Heart right ventricle (tissue), 16 donors: ENCODE measurements around the gene PAN3. TPM values are rescaled to one million over a fixed set of nuclear protein-coding genes. Genes with fewer than 3 reads are reported as not detected.
A peak's percentile ranks its signal among the peaks of the same experiment; 100 is the strongest.

Source experiments
- ATAC-seq, 8 donors: fragments of 200-7000 bp; cut with Tn5 transposase; one replicate each; pipeline ENCODE4 v1.9.1; 2020; ENCODE audit warnings: mild to moderate bottlenecking in 8 of 8, moderate library complexity in 8 of 8, moderate number of reproducible peaks in 1 of 8
- DNase-seq, 2 donors: peaks; one replicate each; pipeline ENCODE4 v3.0.0-alpha.2; 2020
- H3K27ac ChIP-seq, 10 donors: fragments of 200-600 bp; sonication (generic) in 2 of 10; one replicate each; pipeline versions ENCODE4 v1.5.0 to v1.8.0; 2020 to 2022; ENCODE audit warnings: mild to moderate bottlenecking in 3 of 10
- H3K27me3 ChIP-seq, 7 donors: fragments of 200-600 bp; one replicate each; pipeline ENCODE4 v1.8.0; 2021 to 2022; ENCODE audit warnings: mild to moderate bottlenecking in 2 of 7
- H3K36me3 ChIP-seq, 9 donors: fragments of 200-600 bp; sonication (generic) in 1 of 9; one replicate each; pipeline versions ENCODE4 v1.5.0 to v1.8.0; 2020 to 2022; ENCODE audit warnings: mild to moderate bottlenecking in 2 of 9
- H3K4me1 ChIP-seq, 9 donors: fragments of 200-600 bp; sonication (generic) in 1 of 9; one replicate each; pipeline versions ENCODE4 v1.5.0 to v1.8.0; 2020 to 2022; ENCODE audit warnings: mild to moderate bottlenecking in 4 of 9
- H3K4me3 ChIP-seq, 10 donors: fragments of 200-600 bp; sonication (generic) in 2 of 10; one replicate each; pipeline versions ENCODE4 v1.5.0 to v1.8.0; 2020 to 2022; ENCODE audit warnings: mild to moderate bottlenecking in 7 of 10, moderate library complexity in 2 of 10
- H3K9me3 ChIP-seq, 11 donors: fragments of 200-600 bp in 10 of 11; sonication (generic) in 2 of 11; one replicate each; pipeline versions ENCODE4 v1.5.0 to v1.8.0; 2013 to 2022; ENCODE audit warnings: mild to moderate bottlenecking in 2 of 11, control low read depth in 1 of 11, moderate library complexity in 1 of 11
- WGBS, 2 donors: extraction: QIAGEN DNeasy Blood & Tissue Kit; methylation state at CpG; one replicate each; pipeline ENCODE4 v1.1.7; 2013; ENCODE audit warnings: inconsistent platforms in 1 of 2; 5-methylcytosine and 5-hydroxymethylcytosine counted together
- intact Hi-C, 10 donors: fragments of 100-400 bp; cut with DNase I; formaldehyde crosslinking; loops; one replicate each; pipeline versions ENCODE4 v1.11.1 to v1.14.2; 2022
- polyA plus RNA-seq, 2 donors: library from polyadenylated mRNA; stranded (reverse); fragments of 200-250 nt; gene quantifications; one replicate each; pipeline ENCODE4 v1.2.3, GENCODE V29; 2013
- total RNA-seq, 10 donors: library from RNA; stranded (reverse); fragmentation: NEBNext Ultra II Directional in 3 of 10; extraction: Animal tissue kit (Norgen Biotek cat#: 25700) in 3 of 10; gene quantifications; one replicate each; pipeline versions ENCODE4 v1.2.1 to v1.2.4, GENCODE V29; 2021 to 2023
- TF ChIP-seq, protein P1 (sequence below), 9 donors: fragments of 200-600 bp; sonication (generic) in 2 of 9; IDR thresholded peaks; one replicate each; pipeline versions ENCODE4 v1.5.0 to v1.8.0; 2021 to 2022; ENCODE audit warnings: antibody characterized with exemption in 9 of 9, mild to moderate bottlenecking in 5 of 9, moderate library complexity in 1 of 9
- donor health status: Arrhythmogenic right ventricular cardiomyopathy.
- donor health status: ischemic (EF 13 %, LVEDD 7.1; RV severe dilation, severe dysfunction).
- donor health status: healthy with polysubstance abuse.
- donor health status: DM: no; HTN: yes; CAD: no.
- donor health status: DM: no; HTN: no; CAD: no.
- donor health status: ischemic (EF 25% LVEDD 6.9; RV normal size, moderate dysfunction).
- donor health status: ischemic (EF 25% LVEDD 5.7; RV mildly dilated, moderate dysfunction).
- donor health status: healthy.
- donor health status: DM: yes; HTN: yes; CAD: no.
- donor health status: Ischemic cardiomyopathy.
- donor health status: ischemic (EF 35%, LVEDD 5.7; RV mildly dilated, moderate dysfunction).
- donor health status: nonischemic (EF 11% LVEDD 7.7; RV severe dilation, severe dysfunction).
- donor health status: DM: yes; HTN: yes; CAD: no.
- donor health status: PGD.
- donor health status: ischemic (EF 29% LVEDD 5.4; RV normal size, mild dysfunction).
- donor health status: nonischemic (EF 23%, LVEDD 6.1; RV moderate dilation, normal function).

PAN3 gene
- total and polyA plus RNA-seq, 12 donors, result 2.8 to 16.2 (median 10.8) TPM

DNA sequence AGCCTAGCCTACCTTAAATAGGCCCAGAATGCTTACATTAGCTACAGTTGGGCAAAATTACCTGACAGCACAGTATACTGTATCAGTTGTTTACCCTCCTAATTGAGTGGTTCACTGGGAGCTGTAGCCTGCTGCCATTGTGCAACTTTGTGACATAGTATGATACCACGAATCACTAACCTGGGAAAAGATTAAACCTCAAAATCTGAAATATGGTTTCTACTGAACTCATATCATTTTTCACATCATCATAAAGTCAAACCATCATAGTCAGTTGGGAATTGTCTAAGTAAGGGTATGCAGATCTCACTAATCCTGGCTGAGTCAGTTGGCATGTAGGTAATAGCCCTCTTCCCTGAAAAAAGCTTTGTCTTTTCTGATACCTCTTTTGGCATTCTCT, 9.2 kb downstream of the PAN3 start:
- Histone ChIP-seq H3K27me3 (no peaks in the 10 kb centered on the region), H3K27ac (no peak overlapping the region), H3K36me3 (peaks cover 0 to 5% (median 0%) of the 10 kb centered on the region in 9 donors), H3K9me3 (no peaks in the 10 kb centered on the region), H3K4me3 (no peak overlapping the region), H3K4me1 (peaks cover 0 to 28% (median 15%) of the 10 kb centered on the region in 9 donors)
- intact Hi-C loops, result loop anchor here in 1 of 10 donors (10.0 kb wide), 1 partner anchor 97 kb away; no protein-coding TSS in a partner anchor
- TF ChIP-seq, protein P1, sequence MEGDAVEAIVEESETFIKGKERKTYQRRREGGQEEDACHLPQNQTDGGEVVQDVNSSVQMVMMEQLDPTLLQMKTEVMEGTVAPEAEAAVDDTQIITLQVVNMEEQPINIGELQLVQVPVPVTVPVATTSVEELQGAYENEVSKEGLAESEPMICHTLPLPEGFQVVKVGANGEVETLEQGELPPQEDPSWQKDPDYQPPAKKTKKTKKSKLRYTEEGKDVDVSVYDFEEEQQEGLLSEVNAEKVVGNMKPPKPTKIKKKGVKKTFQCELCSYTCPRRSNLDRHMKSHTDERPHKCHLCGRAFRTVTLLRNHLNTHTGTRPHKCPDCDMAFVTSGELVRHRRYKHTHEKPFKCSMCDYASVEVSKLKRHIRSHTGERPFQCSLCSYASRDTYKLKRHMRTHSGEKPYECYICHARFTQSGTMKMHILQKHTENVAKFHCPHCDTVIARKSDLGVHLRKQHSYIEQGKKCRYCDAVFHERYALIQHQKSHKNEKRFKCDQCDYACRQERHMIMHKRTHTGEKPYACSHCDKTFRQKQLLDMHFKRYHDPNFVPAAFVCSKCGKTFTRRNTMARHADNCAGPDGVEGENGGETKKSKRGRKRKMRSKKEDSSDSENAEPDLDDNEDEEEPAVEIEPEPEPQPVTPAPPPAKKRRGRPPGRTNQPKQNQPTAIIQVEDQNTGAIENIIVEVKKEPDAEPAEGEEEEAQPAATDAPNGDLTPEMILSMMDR (IDR thresholded peaks at IDR 0.05), result no peak
- ATAC-seq (no peak), DNase-seq (no peak)
- 83 to 89% methylated on average over 1 of the region's 1 CpG for WGBS, 2 donors

DNA sequence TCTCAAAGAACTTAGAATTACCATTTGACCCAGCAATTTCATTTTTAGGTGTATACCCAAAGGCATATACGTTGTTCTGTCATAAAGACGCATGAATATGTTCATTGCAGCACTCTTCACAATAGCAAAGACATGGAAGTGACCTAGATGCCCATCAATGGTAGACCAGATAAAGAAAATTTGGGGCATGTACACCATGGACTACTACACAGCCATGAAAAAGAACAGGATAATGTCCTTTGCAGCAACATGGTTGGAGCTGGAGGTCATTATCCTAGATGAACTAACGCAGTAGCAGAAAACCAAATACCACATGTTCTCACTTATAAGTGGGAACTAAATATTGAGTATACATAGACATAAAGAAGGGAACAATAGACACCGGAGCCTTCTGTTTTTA, 20.7 kb downstream of the PAN3 start:
- ATAC-seq (no peak), DNase-seq (no peak)
- Histone ChIP-seq H3K4me3 (no peak overlapping the region), H3K36me3 (peaks cover 0 to 3% (median 0%) of the 10 kb centered on the region in 9 donors), H3K27ac (no peak overlapping the region), H3K9me3 (peaks cover 0 to 15% (median 0%) of the 10 kb centered on the region in 11 donors), H3K27me3 (no peaks in the 10 kb centered on the region), H3K4me1 (peaks cover 0 to 33% (median 17%) of the 10 kb centered on the region in 9 donors)
- 96 to 99% methylated on average over 4 of the region's 4 CpGs for WGBS, 2 donors
- intact Hi-C loops, result no loop called here
- TF ChIP-seq, protein P1 (IDR thresholded peaks at IDR 0.05), result no peak

DNA sequence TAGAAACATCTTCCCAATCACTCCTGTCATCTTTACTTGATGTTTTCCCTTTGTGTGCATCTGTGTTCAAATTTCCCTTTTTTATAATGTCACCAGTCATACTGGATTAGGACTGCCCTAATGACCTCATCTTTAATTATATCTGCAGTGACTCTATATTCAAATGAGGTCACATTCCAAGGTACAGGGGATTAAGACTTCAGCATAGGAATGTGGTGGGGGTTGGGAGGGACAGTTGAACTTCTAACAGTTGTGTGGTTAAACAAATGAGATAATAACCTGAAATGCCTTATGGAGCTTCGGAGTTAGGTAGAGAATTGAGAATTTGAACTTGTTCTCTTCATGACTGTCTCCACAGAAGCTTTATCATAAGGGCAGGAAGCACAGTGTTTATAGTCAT, 23.0 kb downstream of the PAN3 start:
- Histone ChIP-seq H3K27me3 (no peaks in the 10 kb centered on the region), H3K9me3 (peaks cover 0 to 15% (median 0%) of the 10 kb centered on the region in 11 donors), H3K36me3 (no peaks in the 10 kb centered on the region), H3K4me3 (no peak overlapping the region), H3K4me1 (peaks cover 0 to 37% (median 17%) of the 10 kb centered on the region in 9 donors), H3K27ac (no peak overlapping the region)
- TF ChIP-seq, protein P1 (IDR thresholded peaks at IDR 0.05), result no peak
- intact Hi-C loops, result no loop called here
- 63% methylated on average over 1 of the region's 1 CpG for WGBS, 2 donors
- ATAC-seq (peak in 2 of 8 donors; percentile 56 to 58), DNase-seq (no peak)

DNA sequence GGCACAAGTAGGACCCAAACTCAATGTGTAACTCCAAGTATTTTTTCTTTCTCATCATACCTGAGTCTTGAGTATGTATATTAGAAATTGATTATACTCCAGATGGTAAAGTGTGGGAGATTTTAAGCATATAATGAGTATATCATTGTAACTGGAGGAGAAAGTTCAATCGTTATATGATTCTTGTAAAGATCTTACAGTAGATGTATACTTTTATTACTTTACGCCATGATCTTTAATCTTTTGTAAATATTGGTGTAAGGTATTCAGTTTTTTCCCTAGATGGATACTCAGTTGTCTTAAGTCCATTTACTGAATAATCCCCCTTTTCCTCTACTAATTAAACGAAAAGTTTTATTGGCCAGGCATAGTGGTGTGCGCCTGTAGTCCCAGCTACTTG, 25.2 kb downstream of the PAN3 start:
- ATAC-seq (no peak), DNase-seq (no peak)
- 82 to 97% methylated on average over 4 of the region's 4 CpGs for WGBS, 2 donors
- peaks cover 0 to 6% (median 0%) of the 10 kb centered on the region in 11 donors for H3K9me3 ChIP-seq
- intact Hi-C loops, result no loop called here
- H3K27ac ChIP-seq, result no peak overlapping the region
- no peaks in the 10 kb centered on the region for H3K36me3 ChIP-seq
- H3K27me3 ChIP-seq, result no peaks in the 10 kb centered on the region
- no peak overlapping the region for H3K4me3 ChIP-seq
- TF ChIP-seq, protein P1 (IDR thresholded peaks at IDR 0.05), result no peak
- H3K4me1 ChIP-seq, result peaks cover 0 to 39% (median 17%) of the 10 kb centered on the region in 9 donors
